Measurements from ENCODE around the gene KIF16B. TPM values are rescaled to one million over a fixed set of nuclear protein-coding genes. Genes with fewer than 3 reads are reported as not detected.

KIF16B gene
- total and polyA plus RNA-seq, 2 of the 8 experiments (the other 6 are each of a cell fraction or from before 2014, with no cell fraction given) = 3.0 to 9.2 TPM

DNA sequence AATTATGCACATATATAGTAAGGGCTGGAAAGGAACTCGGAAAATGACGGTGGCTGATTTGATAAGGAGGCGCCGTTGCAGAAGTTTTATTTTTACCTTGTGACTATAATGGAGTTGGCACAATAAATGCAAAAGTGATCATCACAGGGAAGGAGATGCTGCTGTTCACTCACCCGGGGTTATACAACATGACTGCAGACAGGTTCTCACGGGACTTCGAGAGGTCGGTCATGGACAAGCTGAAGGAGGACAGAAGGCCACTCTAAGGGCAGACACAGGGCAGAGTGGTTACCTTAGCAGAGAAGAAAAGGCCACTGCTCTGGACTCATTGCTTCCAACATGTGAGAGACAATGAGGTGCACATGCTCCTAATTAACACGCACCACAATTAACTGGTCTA, 168.6 kb downstream of the KIF16B start:
- Histone ChIP-seq H4K91ac (replicated peaks; ENCODE audit: insufficient read length, low read length) (no peak overlapping the region), H4K5ac (ENCODE audit: insufficient read length, low read depth, low read length) (no peak overlapping the region), H2BK12ac (ENCODE audit: low read depth, low read length) (no peak overlapping the region), H3K27me3 (replicated peaks in 1 of 4; ENCODE audit: control insufficient read depth in 3 of 4, extremely low read depth in 1 of 4, insufficient read depth in 3 of 4, low read length in 3 of 4) (no peaks in the 10 kb centered on the region), H2BK15ac (ENCODE audit: low read length) (no peak overlapping the region), H3K23ac (ENCODE audit: insufficient read length) (no peak overlapping the region), H3K4me1 (replicated peaks in 1 of 4; ENCODE audit: control insufficient read depth in 3 of 4, insufficient read depth in 4 of 4, low read length in 3 of 4) (no peaks in the 10 kb centered on the region), H3K9me3 (ENCODE audit: insufficient read depth in 2 of 2, low read depth in 1 of 2, low read length in 1 of 2) (no peaks in the 10 kb centered on the region), H3K27ac (ENCODE audit: low read depth, low read length) (no peak overlapping the region), H3K36me3 (ENCODE audit: control insufficient read depth in 2 of 4, insufficient read depth in 4 of 4, low read length in 3 of 4) (0 out of 8 replicates have a peak, but pooled peaks cover 0 to 2% (median 0%) of the 10 kb centered on the region in 4 experiments), H3K4ac (replicated peaks; ENCODE audit: insufficient read length, low read depth, low read length) (no peak overlapping the region), H2BK5ac (ENCODE audit: low read depth, low read length) (no peak overlapping the region), H2AK5ac (ENCODE audit: low read depth, low read length) (no peak overlapping the region), H3K4me3 (ENCODE audit: extremely low read depth in 1 of 4, insufficient read depth in 2 of 4, low read depth in 3 of 4, low read length in 4 of 4) (no peak overlapping the region), H3K79me1 (ENCODE audit: low read depth, low read length) (no peaks in the 10 kb centered on the region; the same call in 1 of the 2 replicates), H2BK20ac (ENCODE audit: low read length) (no peak overlapping the region), H3K18ac (ENCODE audit: extremely low read depth, low read length) (no peak overlapping the region), H4K8ac (ENCODE audit: extremely low read depth, insufficient read depth, low read length) (no peak overlapping the region), H2AFZ (ENCODE audit: low read length) (no peak overlapping the region), H2BK120ac (replicated peaks; ENCODE audit: low read depth, low read length) (no peak overlapping the region), H4K20me1 (replicated peaks in 1 of 2; ENCODE audit: control insufficient read depth in 1 of 2, insufficient read depth in 2 of 2, low read length in 2 of 2) (no peaks in the 10 kb centered on the region), H3K56ac (replicated peaks; ENCODE audit: insufficient read length, low read depth, low read length) (no peak overlapping the region), H3K9ac (replicated peaks in 1 of 4; ENCODE audit: extremely low read depth in 1 of 4, low read depth in 3 of 4, low read length in 3 of 4) (no peak overlapping the region), H3K23me2 (ENCODE audit: low read depth, low read length) (no peaks in the 10 kb centered on the region), H3K14ac (ENCODE audit: insufficient read length) (no peak overlapping the region), H3K79me2 (ENCODE audit: control insufficient read depth in 1 of 2, insufficient read depth in 2 of 2, low read length in 2 of 2) (no peaks in the 10 kb centered on the region), H3K4me2 (ENCODE audit: insufficient read depth in 1 of 2, low read depth in 2 of 2, low read length in 2 of 2) (no peak overlapping the region)
- FAIRE-seq (no peak), DNase-seq (ENCODE audit: low read depth in 1 of 2, low spot score in 2 of 2) (no peak)
- 97% methylated on average over 9 of the region's 9 CpGs; no CpG with 5 or more reads in 1 of the 2 experiments for WGBS, 2 experiments (ENCODE audit: extremely low coverage in 1 of 2, insufficient coverage in 1 of 2, insufficient read length in 1 of 2, insufficient replicate concordance in 2 of 2, low coverage in 1 of 2, low lambda C conversion rate in 2 of 2, missing lambda C conversion rate in 1 of 2)
- ChIA-PET CTCF (ENCODE audit: partially characterized antibody) (interaction anchor here (0.9 to 2.1 kb wide), 3 partner anchors 13 to 29 kb away, joined by 3 to 7 read pairs (median 4); no protein-coding TSS in a partner anchor), POLR2A (ENCODE audit: partially characterized antibody) (no interaction called here)
- TF ChIP-seq CBX8 (IDR thresholded peaks at IDR 0.05; ENCODE audit: borderline replicate concordance, low read depth, low read length) (no peak), CEBPB (IDR thresholded peaks at IDR 0.05; ENCODE audit: low read depth, low read length) (no peak), BRCA1 (IDR thresholded peaks at IDR 0.05; ENCODE audit: low read depth, low read length) (no peak), RAD21 (IDR thresholded peaks at IDR 0.05 in 1 of 2, conservative IDR thresholded peaks at IDR 0.05 in 1 of 2; ENCODE audit: low read depth in 2 of 2, low read length in 2 of 2) (no peak), TAF1 (IDR thresholded peaks at IDR 0.05; ENCODE audit: low read depth, low read length) (no peak), GTF2F1 (IDR thresholded peaks at IDR 0.05; ENCODE audit: borderline replicate concordance, low read depth, low read length) (no peak), CTCF (IDR thresholded peaks at IDR 0.05; ENCODE audit: control extremely low read depth in 1 of 3, insufficient read depth in 1 of 3, low read depth in 1 of 3, low read length in 3 of 3) (no peak), EGR1 (IDR thresholded peaks at IDR 0.05; ENCODE audit: borderline replicate concordance, low read depth, low read length) (no peak), E2F6 (IDR thresholded peaks at IDR 0.05) (no peak)
- TF ChIP-seq, protein P1, sequence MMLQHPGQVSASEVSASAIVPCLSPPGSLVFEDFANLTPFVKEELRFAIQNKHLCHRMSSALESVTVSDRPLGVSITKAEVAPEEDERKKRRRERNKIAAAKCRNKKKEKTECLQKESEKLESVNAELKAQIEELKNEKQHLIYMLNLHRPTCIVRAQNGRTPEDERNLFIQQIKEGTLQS (IDR thresholded peaks at IDR 0.05; ENCODE audit: insufficient read depth, low read depth, low read length) = no peak

All from H1 (cell line).